HG03469 (cell line): ENCODE data around the gene GAL3ST3.
"Not testable (repeated sequence)": the region's sequence is repeated elsewhere in the genome, so short reads cannot be mapped to it uniquely, and the experiment has no call there.

ENCODE experiments used
- ATAC-seq: cut with Tn5 transposase; IDR thresholded peaks from one replicate; pipeline ENCODE4 v1.9.1; 2021; ENCODE audit warnings: mild to moderate bottlenecking, moderate library complexity, moderate number of reproducible peaks; ENCODE audit not compliant: unreplicated experiment

GAL3ST3 gene

GRCh38 chr11:66048547-66049323 is at the start of gene GAL3ST3:
Gene GAL3ST3, minus strand, starts transcription at chr11:66049161. Its CDS starts 3,746 bp downstream, at chr11:66045415.
- no peak for ATAC-seq

GRCh38 chr11:66092125-66092524 is 43.2 kb upstream of the GAL3ST3 start:
- not testable (repeated sequence) for ATAC-seq

- no peak for ATAC-seq
These were observed 41.3 kb upstream of the GAL3ST3 start for GRCh38 chr11:66090288-66090687.

GRCh38 chr11:66089067-66089466 is 40.1 kb upstream of the GAL3ST3 start:
- no peak for ATAC-seq

- no peak for ATAC-seq
These were observed 38.4 kb upstream of the GAL3ST3 start for GRCh38 chr11:66087148-66087908.

- no peak for ATAC-seq
These were observed 36.0 kb upstream of the GAL3ST3 start for GRCh38 chr11:66084821-66085475.

- ATAC-seq, result no peak
These were observed 34.8 kb upstream of the GAL3ST3 start for GRCh38 chr11:66083767-66084166.

- ATAC-seq, result no peak
These were observed 34.2 kb upstream of the GAL3ST3 start for GRCh38 chr11:66082946-66083698.

GRCh38 chr11:66081505-66081904 is 32.5 kb upstream of the GAL3ST3 start:
- ATAC-seq, result no peak

- no peak for ATAC-seq
These were observed 31.3 kb upstream of the GAL3ST3 start for GRCh38 chr11:66080055-66080817.

- ATAC-seq, result not testable (repeated sequence)
These were observed 30.0 kb upstream of the GAL3ST3 start for GRCh38 chr11:66078949-66079348.

- no peak for ATAC-seq
These were observed 29.0 kb upstream of the GAL3ST3 start for GRCh38 chr11:66077927-66078326.

- no peak for ATAC-seq
These were observed 27.6 kb upstream of the GAL3ST3 start for GRCh38 chr11:66076561-66076960.

- ATAC-seq, result no peak
These were observed 26.3 kb upstream of the GAL3ST3 start for GRCh38 chr11:66075273-66075672.

- ATAC-seq, result no peak
These were observed 24.7 kb upstream of the GAL3ST3 start for GRCh38 chr11:66073669-66074068.

- ATAC-seq, result no peak
These were observed 23.6 kb upstream of the GAL3ST3 start for GRCh38 chr11:66072518-66072917.

GRCh38 chr11:66072081-66072480 is 23.1 kb upstream of the GAL3ST3 start:
- no peak for ATAC-seq

GRCh38 chr11:66071381-66071801 is 22.4 kb upstream of the GAL3ST3 start:
- no peak for ATAC-seq

GRCh38 chr11:66070604-66071380 is 21.8 kb upstream of the GAL3ST3 start:
- ATAC-seq, result no peak
